SH-SY5Y (cell line): Measurements from ENCODE around the gene FEM1A.

Source experiments
- GATA2 ChIP-seq: IDR thresholded peaks from 2 replicates; pipeline ENCODE4 v1.6.1; 2011; ENCODE audit warnings: mild to moderate bottlenecking, low read depth, low read length
- GATA3 ChIP-seq: IDR thresholded peaks from 2 replicates; pipeline ENCODE4 v1.6.1; 2011; ENCODE audit warnings: low read depth, mild to moderate bottlenecking, low read length, moderate library complexity

Gene FEM1A

DNA sequence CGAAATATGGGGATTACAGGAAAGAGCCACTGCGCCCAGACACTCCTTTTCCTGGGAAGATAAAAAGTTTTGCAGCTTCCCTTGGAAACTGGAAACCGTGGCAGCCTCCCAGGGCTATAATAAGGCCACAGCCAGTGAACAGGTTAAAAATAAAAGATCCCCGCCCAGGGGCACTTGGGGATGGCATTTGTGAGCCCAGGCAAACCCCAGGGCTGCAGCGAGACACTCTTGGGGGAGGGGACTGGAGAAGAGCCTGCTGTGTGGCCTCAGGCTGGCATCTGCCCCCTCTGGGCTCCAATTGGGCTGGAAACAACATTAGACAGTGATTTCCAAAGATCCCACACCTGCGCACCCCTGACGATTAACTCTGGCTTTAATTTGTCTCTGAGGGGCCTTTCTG is 11.2 kb downstream of the FEM1A start:
- TF ChIP-seq GATA2 = no peak
- TF ChIP-seq GATA3 = no peak

DNA sequence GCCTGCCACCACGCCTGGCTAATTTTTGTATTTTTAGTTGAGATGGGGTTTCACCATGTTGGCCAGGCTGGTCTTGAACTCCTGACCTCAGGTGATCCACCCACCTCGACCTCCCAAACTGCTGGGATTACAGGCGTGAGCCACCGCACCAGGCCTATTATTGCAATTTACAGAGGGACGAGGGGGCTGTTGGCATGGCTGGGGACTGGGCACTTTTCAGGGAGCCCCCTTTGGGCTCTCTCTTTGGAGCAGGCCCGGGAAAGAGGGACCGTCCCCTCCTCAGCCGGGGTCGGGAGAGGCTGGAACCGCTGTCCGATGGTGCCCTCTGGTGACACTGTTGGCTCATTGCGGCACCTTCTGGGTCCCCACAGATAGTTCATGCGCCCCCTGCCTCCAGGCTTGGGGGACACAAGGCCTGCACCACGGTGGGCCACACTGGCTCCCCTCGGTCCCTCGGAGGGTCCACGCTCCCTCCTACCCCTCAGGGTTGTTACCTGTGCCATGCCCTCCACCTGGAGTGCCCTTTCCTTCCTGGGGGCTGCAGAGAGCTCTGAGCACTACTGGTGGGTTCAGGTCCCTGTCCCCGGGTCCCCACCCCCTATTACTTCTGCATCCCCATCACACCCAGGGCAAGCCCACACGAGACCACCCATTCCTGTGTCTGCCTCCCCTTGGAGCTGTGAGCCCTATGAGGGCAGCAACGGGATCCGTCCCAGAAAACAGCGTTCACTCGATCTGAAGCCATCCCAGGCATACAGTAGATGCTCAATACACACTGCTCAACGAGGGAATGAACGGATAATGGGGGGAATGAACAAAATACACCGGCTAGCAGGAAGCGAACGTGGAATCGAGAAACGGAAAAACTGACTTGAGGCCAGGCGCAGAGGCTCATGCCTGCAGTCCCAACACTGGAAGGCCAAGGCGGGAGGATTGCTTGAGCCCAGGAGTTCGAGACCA is 12.5 kb downstream of the FEM1A start:
- TF ChIP-seq GATA3 (no peak), GATA2 (no peak)

DNA sequence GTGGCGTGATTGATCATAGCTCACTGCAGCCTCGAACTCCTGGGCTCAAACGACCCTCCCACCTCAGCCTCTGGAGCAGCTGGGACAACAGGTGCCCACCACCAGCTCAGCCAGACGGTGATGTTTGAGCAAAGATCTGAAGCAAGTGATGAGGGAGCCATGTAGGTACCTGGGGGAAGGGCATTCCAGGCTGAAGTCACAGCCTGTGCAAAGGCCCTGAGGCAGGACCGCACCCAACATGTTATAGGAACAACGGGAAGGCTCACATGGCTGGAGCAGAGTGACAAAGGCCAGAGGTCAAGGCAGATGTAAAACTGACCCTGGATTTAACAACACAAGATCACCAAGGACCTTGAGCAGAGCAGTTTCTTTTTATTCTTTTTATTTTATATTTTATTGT is 14.8 kb downstream of the FEM1A start:
- no peak for TF ChIP-seq GATA2
- no peak for TF ChIP-seq GATA3

DNA sequence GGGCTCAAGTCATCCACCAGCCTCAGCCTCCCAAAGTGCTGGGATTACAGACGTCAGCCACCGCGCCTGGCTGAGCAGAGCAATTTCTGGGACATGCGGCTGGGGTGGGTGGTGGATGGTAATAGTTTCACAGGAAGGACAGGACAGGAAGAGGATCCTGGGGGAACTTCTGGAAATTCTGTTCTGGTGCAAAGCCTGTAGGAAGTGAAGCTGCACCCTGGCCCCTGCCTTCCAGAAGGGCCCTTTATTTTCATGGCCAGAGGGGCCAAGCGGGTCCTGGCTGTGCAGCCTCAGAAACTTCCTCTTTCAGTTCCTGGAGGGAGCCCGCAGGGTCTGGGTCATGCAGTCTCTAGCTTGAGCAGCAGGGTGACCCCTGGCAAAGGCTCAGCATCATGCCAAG is 15.7 kb downstream of the FEM1A start:
- TF ChIP-seq GATA3 (no peak), GATA2 (no peak)

DNA sequence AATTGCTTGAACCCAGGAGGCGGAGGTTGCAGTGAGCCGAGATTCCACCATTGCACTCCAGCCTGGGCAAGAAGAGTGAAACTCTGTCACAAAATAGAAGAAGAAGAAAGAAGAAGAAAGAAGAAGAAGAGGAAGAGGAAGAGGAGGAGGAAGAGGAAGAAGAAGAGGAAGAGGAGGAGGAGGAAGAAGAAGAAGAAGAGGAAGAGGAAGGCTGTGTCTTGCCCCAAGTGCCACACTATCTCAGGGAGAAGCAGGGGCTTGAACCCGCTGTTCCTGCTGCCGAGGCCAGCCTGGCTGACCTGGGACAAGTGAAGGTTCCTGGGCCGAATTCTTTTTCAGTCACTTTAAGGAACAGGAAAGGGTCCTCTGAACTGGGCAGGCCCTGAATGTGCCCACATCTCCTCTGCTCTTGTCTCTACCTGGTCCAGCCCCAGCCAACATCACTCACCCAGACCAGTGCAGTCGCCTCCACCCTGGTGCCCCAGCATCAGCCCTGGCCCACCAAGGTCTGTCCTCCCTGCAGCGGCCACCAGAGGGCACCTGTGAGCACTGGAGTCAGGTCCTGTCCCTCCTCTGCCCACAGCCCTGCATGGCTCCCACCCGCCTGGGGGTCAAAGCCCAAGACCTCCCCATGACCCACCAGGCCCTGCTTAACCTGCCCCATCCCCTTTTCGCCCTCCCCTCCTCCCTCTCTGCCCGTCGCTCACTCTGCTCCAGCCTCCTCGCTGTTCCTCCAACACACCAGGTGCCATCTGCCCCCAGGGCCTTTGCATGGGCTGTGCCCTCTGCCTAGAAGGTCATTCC is 20.0 kb downstream of the FEM1A start:
- TF ChIP-seq GATA3 = no peak

DNA sequence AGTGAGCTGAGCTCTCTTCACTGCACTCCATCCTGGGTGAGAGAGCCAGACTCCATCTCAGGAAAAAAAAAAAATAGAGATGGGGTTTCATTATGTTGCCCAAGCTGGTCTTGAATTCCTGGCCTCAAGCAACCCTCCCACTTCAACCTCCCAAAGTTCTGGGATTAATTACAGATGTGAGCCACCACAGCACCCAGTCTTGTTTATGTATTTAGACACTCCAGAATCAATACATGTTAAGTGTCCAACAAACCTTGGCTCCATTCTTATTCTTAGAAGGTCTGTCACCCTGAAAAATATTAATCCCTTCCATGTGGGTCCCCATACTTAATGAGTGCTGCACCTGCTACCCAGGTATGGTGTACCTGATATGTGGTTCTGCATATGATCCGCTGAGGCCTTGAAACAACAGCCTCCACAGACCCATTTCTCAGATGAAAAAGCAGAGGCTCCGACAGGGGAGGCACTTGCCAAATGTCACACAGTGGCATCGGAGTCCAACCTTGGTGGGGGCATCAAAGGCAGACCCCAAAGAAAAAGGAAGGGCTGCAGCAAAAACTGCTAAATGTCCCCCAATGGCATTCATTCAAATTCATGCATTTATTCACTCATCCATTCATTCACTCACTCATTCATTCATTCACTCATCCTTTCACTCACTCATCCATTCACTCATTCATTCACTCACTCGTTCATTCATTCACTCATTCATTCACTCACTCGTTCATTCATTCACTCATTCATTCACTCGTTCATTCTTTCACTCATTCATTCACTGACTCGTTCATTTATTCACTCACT is 23.3 kb downstream of the FEM1A start:
- no peak for TF ChIP-seq GATA3
- no peak for TF ChIP-seq GATA2

DNA sequence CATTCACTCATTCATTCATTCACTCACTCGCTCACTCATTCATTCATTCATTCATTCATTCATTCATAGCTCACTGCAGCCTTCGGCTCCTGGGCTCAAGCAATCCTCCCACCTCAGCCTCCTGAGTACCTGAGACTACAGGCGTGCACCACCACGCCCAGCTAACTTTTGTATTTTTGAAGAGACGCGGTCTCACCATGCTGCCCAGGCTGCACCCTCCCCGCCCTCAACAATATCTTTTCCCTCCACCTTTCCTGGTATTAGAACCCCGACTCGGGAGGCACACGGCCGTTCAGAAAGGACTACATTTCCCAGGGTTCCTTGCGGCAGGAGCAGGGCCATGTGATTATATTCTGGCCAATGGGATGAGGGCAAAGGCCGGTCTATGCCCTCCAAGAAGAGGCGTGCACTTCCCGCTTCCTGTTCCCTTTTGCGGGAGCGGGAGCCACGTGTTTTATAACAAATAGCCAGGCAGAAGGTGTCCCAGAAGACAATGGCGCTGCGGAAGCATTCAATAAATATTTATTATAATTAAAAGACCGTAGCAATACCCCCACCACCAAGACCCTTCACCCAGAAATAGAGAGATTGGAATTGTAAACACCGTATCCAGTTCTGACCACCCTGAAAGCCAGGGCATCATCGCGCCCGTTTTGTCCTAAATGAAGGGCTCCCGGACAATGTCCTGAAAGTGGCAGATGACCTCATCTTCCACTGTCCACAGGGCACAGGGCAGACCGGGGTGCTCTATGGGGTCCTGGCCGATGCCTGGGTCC is 24.1 kb downstream of the FEM1A start:
- TF ChIP-seq GATA2 (no peak), GATA3 (no peak)

DNA sequence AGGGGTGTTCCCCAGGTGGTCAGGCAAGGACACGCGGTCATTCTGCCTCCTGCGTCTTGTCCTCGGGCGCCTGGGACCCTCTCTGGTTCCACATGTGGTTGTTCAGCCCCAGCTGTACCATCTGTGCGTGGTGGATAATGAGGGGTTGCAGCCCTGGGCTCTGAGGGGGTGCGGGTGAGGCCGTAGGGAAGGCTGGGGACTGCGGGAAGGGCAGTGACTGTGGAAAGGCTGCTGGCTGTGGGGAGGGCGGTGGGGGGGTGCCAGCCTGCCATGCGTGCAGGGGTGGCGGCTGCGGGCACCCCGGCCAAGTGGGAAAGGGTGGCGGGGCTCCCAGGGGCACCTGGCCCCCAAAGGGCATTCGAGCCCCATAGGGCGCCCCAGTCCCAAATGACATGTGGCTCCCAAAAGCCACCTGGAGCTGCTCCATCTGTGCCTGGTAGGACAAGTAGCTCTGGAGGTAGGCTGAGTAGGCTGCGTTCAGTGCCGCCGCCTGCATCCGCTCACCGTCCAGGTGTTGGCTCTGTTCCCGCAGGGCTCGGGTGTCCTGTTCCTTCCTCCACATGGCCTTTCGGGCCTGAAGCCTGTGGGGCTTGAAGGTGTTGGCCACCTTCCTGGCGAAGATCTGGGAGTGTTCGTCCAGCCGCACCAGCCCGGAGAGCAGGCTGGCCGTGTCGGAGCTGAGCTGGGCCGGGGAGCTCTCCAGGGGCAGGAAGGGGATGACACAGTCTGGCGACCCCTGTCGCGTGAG is 24.8 kb downstream of the FEM1A start:
- TF ChIP-seq GATA3 = no peak

DNA sequence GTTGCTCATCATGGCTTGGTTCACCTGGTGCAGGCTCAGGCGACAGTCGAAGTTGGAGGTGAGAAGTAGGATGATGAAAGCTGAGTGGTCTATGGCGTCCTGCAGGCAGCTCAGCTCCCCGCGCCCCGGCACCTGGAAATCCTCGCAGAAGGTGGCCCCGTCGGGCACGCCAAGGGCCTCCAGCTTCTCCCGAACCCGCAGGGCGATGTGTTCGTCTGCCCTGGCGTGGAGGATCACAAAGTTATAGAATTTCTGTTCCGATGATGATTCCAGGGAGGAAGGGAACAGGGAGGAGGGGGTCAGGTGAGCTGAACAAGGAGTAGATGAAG is 25.4 kb downstream of the FEM1A start:
- TF ChIP-seq GATA3 (no peak), GATA2 (no peak)

DNA sequence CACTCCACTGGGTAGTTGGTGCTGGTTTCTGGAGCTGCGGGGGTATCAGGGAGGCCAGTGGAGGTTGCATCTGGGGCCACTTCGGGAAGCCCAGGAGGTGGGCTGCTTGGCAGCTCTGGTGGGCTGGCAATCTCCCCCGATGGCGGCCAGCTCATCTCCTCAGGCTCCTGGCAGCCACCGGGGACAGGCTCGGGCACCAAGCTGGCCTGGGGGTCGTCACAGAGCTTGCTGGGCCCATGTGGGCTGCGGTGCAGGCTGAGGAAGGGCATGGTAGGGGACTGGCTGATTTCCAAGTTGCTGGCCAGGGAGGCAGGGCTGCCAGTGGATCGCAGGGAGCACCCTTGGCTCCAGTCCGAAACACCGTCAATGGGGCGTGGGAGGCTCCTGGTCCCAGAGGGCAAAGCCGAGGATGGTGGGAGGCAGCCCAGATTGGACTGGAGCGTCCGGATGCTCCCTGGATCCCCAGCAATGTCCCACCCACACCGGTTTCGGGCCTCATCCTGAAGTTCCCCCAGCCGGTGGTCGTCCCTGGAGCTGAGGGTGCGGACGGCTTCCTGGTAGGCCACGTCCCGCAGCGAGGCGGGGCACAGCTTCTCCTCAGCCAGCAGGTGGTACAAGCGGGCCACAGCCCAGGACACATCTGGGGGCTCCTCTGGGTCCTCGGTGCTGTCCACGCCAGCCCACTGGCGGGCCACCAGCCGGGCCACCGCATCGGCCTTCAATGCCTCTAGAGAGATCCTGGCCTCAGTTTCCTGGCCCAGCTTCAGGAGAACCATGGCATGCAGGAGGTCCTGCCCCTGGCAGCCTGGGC is 26.1 kb downstream of the FEM1A start:
- TF ChIP-seq GATA3 = no peak
- no peak for TF ChIP-seq GATA2

DNA sequence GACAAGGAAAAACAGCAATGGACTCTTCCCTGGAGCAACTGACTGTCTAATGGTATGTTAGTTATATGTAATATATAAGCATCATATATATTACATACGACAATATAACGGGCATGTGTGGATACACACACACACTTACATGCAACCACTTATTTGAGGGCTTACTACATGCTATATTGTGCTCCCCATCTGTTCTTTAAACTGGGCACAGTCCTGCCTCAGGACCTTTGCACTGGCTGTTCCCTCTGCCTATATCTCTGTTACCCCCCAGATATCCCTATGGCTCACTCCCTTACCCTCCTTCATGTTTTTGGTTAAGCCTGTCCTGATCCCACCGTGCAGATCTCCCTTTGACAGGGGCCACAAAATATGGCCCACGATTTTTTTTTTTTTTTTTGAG is 29.7 kb downstream of the FEM1A start:
- no peak for TF ChIP-seq GATA2
- TF ChIP-seq GATA3 = no peak

DNA sequence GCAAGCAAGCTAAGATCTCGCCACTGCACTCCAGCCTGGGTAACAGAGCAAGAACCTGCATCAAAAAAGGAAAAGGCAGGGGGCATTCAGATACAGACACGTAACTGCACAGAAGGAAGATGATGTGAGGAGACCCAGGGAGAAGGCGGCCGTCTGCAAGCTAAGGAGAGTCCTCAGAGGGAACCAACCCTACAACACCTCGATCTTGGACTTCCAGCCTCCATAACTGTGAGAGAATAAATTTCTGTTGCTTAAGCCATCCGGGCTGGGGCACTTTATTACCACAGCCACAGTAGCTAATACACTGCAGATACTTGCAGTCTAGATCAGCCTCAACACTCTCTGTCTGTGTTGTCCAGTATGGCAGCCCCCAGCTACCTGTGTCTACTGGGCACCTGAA is 32.0 kb downstream of the FEM1A start:
- TF ChIP-seq GATA3 (no peak), GATA2 (no peak)
